PC-9 (cell line): ENCODE data around the gene IRF9. TPM values are rescaled to one million over a fixed set of nuclear protein-coding genes. Genes with fewer than 3 reads are reported as not detected.

Experiments used
- BruUV-seq: library from RNA; stranded (reverse); fragments of 400-500 nt; replicated peaks from 2 replicates; lab custom pipeline; 2021; lab: Mats Ljungman, UMichigan
- CTCF ChIA-PET: fragments of 300-600 bp; sonication (Branson Sonifier 250); formaldehyde crosslinking; loops from one replicate; lab custom pipeline; 2022; ENCODE audit warnings: antibody characterized with exemption; lab: Charles Lee
- POLR2A ChIA-PET: fragments of 300-600 bp; sonication (Branson Sonifier 250); formaldehyde crosslinking; loops from one replicate; lab custom pipeline; 2022; ENCODE audit warnings: antibody characterized with exemption; ENCODE audit not compliant: unreplicated experiment; lab: Charles Lee
- DNase-seq, 2 experiments: peaks; one replicate each; pipeline versions ENCODE4 v3.0.0 to v3.0.0-alpha.2; 2015 to 2022; ENCODE audit warnings: mixed read lengths in 1 of 2
- H2AFZ ChIP-seq: fragments of 200-600 bp; sonication (generic); 2 replicates; pipeline ENCODE4 v1.8.1; 2017; ENCODE audit warnings: antibody characterized with exemption
- H3F3A ChIP-seq: fragments of 200-600 bp; sonication (generic); 2 replicates; pipeline ENCODE4 v1.8.1; 2017; ENCODE audit warnings: antibody characterized with exemption, mild to moderate bottlenecking, low read depth; ENCODE audit not compliant: insufficient read depth
- H3K27ac ChIP-seq: fragments of 200-600 bp; sonication (generic); 2 replicates; pipeline ENCODE4 v1.6.1; 2016; ENCODE audit warnings: mixed run types
- H3K27me3 ChIP-seq: fragments of 200-600 bp; sonication (generic); 2 replicates; pipeline ENCODE4 v1.6.1; 2016; ENCODE audit warnings: low read depth, mixed run types; ENCODE audit not compliant: insufficient read depth
- H3K36me3 ChIP-seq: fragments of 200-600 bp; sonication (generic); 2 replicates; pipeline ENCODE4 v1.6.1; 2016; ENCODE audit warnings: low read depth, mixed run types
- H3K4me1 ChIP-seq: fragments of 200-600 bp; sonication (generic); replicated peaks from 2 replicates; pipeline ENCODE4 v1.6.1; 2016; ENCODE audit warnings: mixed run types; ENCODE audit not compliant: insufficient read depth
- H3K4me2 ChIP-seq: fragments of 200-600 bp; sonication (generic); 2 replicates; pipeline ENCODE4 v1.6.1; 2017; ENCODE audit warnings: mixed run types
- H3K4me3 ChIP-seq: fragments of 200-600 bp; sonication (generic); 2 replicates; pipeline ENCODE4 v1.6.1; 2016; ENCODE audit warnings: mixed run types
- H3K79me2 ChIP-seq: fragments of 200-600 bp; sonication (generic); 2 replicates; pipeline ENCODE4 v1.6.1; 2017; ENCODE audit warnings: low read depth, mixed run types
- H3K9me2 ChIP-seq: fragments of 200-600 bp; sonication (generic); 2 replicates; pipeline ENCODE4 v1.8.1; 2017; ENCODE audit warnings: mild to moderate bottlenecking; ENCODE audit not compliant: insufficient read depth
- H3K9me3 ChIP-seq: fragments of 200-600 bp; sonication (generic); 2 replicates; pipeline ENCODE4 v1.8.1; 2016; ENCODE audit warnings: low read depth; ENCODE audit not compliant: insufficient read depth
- H4K20me1 ChIP-seq: fragments of 200-600 bp; sonication (generic); 2 replicates; pipeline ENCODE4 v1.8.1; 2017; ENCODE audit not compliant: insufficient read depth
- EZH2 ChIP-seq: fragments of 200-600 bp; sonication (generic); IDR thresholded peaks from 2 replicates; pipeline ENCODE4 v1.8.0; 2017; ENCODE audit warnings: antibody characterized with exemption, low read depth
- intact Hi-C: fragments of 100-400 bp; cut with micrococcal nuclease; formaldehyde crosslinking; loops from one replicate; pipeline ENCODE4 v1.10.0; 2022; ENCODE audit not compliant: unreplicated experiment
- microRNA-seq: library from miRNA; unstranded; fragments of <30 nt; microRNA quantifications from one replicate; pipeline ENCODE4 v1.2.0, GENCODE V29; 2021; ENCODE audit warnings: borderline number of aligned reads, borderline replicate concordance
- total RNA-seq: library from RNA; stranded (reverse); gene quantifications from 2 replicates; pipeline ENCODE4 v1.2.3, GENCODE V29; 2021
- TF ChIP-seq, protein P1 (sequence below): fragments of 200-600 bp; sonication (generic); conservative IDR thresholded peaks from 2 replicates; pipeline ENCODE4 v1.6.1; 2017; ENCODE audit warnings: mixed run types, antibody characterized with exemption, mild to moderate bottlenecking, moderate library complexity

Gene IRF9
- total RNA-seq, 1 experiment from 2014 or later, result 21.4 TPM

DNA sequence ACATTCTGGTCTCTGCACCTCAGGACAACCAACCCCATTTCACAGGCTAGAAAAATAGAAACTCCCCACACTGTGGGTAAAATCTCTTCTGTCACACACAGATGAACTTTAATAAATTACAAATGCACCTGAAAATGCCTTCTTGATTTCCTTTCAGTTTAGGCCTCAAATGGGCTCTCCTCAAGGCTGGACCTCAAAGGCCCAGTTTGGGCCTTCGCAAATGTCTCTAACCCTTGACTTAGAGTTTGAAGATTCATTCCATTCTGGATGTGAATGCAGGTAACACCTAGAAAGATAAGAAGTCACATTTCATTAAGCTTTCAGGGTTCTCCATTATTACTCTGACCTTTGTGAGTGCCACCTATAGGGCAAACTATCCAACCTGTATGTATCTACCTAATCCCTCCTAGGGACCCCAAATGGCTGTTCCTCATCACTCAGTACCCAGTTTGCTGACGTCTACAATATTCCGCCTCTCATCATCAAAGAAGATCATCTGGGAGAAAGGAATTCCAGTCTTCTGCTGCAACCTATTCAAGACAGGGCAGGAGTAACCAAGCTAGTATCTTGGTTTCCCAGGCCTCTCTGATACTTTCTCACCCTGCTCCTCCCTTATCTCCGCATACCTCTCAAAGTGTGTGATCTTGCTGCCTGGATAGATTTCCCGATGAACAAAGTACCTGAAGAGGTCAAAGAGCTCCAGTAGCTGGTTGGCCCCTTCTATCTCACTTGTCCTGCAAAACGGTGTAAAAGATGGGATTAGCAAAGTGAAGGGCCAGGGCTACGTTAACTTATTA lies 53.0 kb downstream of the IRF9 start:
- Histone ChIP-seq H3K4me1 (peaks cover 10% of the 10 kb centered on the region; the same call in 1 of the 2 replicates), H3K27me3 (no peaks in the 10 kb centered on the region), H3K9me3 (no peaks in the 10 kb centered on the region), H3K4me3 (peak overlapping the region; percentile 75), H3K79me2 (peaks cover 13% of the 10 kb centered on the region), H2AFZ (peak overlapping the region; percentile 90; the same call in 1 of the 2 replicates), H3K27ac (peak overlapping the region; percentile 88), H3K9me2 (no peaks in the 10 kb centered on the region), H3F3A (peaks cover 14% of the 10 kb centered on the region; the same call in 1 of the 2 replicates), H3K36me3 (no peaks in the 10 kb centered on the region), H4K20me1 (no peaks in the 10 kb centered on the region), H3K4me2 (peak overlapping the region; percentile 91)
- DNase-seq, result no peak
- ChIA-PET CTCF (interaction anchor here (0.7 kb wide), 1 partner anchor 100 kb away, joined by 3 read pairs; the partner anchor contains the start of gene DCAF11), POLR2A (interaction anchor here (0.6 to 0.8 kb wide), 3 partner anchors 54 to 99 kb away, joined by 3 to 4 read pairs (median 3); partner anchors contain the start of genes DCAF11, NOP9 and NRL)
- intact Hi-C loops, result loop anchor here (1.0 to 2.0 kb wide), 3 partner anchors 19 to 67 kb away; partner anchors contain the start of genes IRF9, PSME2, RNF31 and TM9SF1
- no TSS peak for BruUV-seq
- TF ChIP-seq, protein P1, sequence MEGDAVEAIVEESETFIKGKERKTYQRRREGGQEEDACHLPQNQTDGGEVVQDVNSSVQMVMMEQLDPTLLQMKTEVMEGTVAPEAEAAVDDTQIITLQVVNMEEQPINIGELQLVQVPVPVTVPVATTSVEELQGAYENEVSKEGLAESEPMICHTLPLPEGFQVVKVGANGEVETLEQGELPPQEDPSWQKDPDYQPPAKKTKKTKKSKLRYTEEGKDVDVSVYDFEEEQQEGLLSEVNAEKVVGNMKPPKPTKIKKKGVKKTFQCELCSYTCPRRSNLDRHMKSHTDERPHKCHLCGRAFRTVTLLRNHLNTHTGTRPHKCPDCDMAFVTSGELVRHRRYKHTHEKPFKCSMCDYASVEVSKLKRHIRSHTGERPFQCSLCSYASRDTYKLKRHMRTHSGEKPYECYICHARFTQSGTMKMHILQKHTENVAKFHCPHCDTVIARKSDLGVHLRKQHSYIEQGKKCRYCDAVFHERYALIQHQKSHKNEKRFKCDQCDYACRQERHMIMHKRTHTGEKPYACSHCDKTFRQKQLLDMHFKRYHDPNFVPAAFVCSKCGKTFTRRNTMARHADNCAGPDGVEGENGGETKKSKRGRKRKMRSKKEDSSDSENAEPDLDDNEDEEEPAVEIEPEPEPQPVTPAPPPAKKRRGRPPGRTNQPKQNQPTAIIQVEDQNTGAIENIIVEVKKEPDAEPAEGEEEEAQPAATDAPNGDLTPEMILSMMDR, result no peak
- no peak for TF ChIP-seq EZH2

- POLR2A ChIA-PET, result interaction anchor here (0.5 to 0.7 kb wide), 2 partner anchors 33 to 84 kb away, joined by 3 to 4 read pairs; partner anchors contain the start of genes DHRS1 and NOP9
- CTCF ChIA-PET, result interaction anchor here (0.7 to 0.8 kb wide), 2 partner anchors 81 to 161 kb away, joined by 3 to 4 read pairs; no protein-coding TSS in a partner anchor
- Histone ChIP-seq H3K27ac (peak within 1 kb of the TSS; percentile 36; the same call in 1 of the 2 replicates), H3K4me2 (peak within 1 kb of the TSS; percentile 80), H3F3A (peaks cover 14% of the 10 kb centered on the region; the same call in 1 of the 2 replicates), H3K36me3 (no peaks in the 10 kb centered on the region), H2AFZ (peak within 1 kb of the TSS; percentile 96), H3K79me2 (peaks cover 13% of the 10 kb centered on the region), H3K9me2 (no peaks in the 10 kb centered on the region), H4K20me1 (no peaks in the 10 kb centered on the region; the same call in 1 of the 2 replicates), H3K4me3 (peak within 1 kb of the TSS; percentile 73), H3K9me3 (no peaks in the 10 kb centered on the region), H3K4me1 (peaks cover 10% of the 10 kb centered on the region; the same call in 1 of the 2 replicates), H3K27me3 (no peaks in the 10 kb centered on the region)
- intact Hi-C loops, result no loop called here
- DNase-seq, result peak; percentile 66 to 74
- no TSS peak for BruUV-seq
- TF ChIP-seq, protein P1, result no peak
- no peak for TF ChIP-seq EZH2
Observed at GRCh38 chr14:24215495-24216344, 54.7 kb downstream of the IRF9 start, which contains the start of gene MDP1. TSS of gene MDP1 (minus strand) at chr14:24216066. CDS start at chr14:24215955, 111 bp downstream.

Small RNA genes within 50 kb of the gene (microRNA-seq; reads per million reads assigned to microRNA genes)
- gene MIR7703, result not detected

Other genes with a start within 250 kb of the IRF9 start
- 17.6 and 24.1 TPM in 2 replicates for gene DHRS4, start 207.5 kb upstream of the IRF9 start, total RNA-seq
- gene DHRS4L2, start 172.3 kb upstream of the IRF9 start, total RNA-seq, result 14.8 and 22.8 TPM in 2 replicates
- gene CARMIL3, start 109.3 kb upstream of the IRF9 start, total RNA-seq, result not detected in 2 replicates
- gene CPNE6, start 89.7 kb upstream of the IRF9 start, total RNA-seq, result not detected in 2 replicates
- gene PCK2, start 67.0 kb upstream of the IRF9 start, total RNA-seq, result 77.4 and 113 TPM in 2 replicates
- 52.7 and 87.6 TPM in 2 replicates for gene DCAF11, start 46.5 kb upstream of the IRF9 start, total RNA-seq
- 1.2 and 2.3 TPM in 2 replicates for gene NRL, start 46.3 kb upstream of the IRF9 start, total RNA-seq
- gene FITM1, start 30.6 kb upstream of the IRF9 start, total RNA-seq, result 0.48 and 0.72 TPM in 2 replicates
- gene PSME1, start 25.1 kb upstream of the IRF9 start, total RNA-seq, result 172 and 174 TPM in 2 replicates
- gene EMC9, start 19.7 kb upstream of the IRF9 start, total RNA-seq, result 27.4 and 37.1 TPM in 2 replicates
- gene PSME2, start 14.7 kb upstream of the IRF9 start, total RNA-seq, result 96.0 and 153 TPM in 2 replicates
- gene RNF31, start 13.8 kb upstream of the IRF9 start, total RNA-seq, result 44.6 and 60.8 TPM in 2 replicates
- gene REC8, start 10.8 kb downstream of the IRF9 start, total RNA-seq, result 6.5 and 8.3 TPM in 2 replicates
- 39.0 and 44.1 TPM in 2 replicates for gene IPO4, start 27.6 kb downstream of the IRF9 start, total RNA-seq
- 37.3 and 41.2 TPM in 2 replicates for gene TM9SF1, start 34.2 kb downstream of the IRF9 start, total RNA-seq
- not detected in 2 replicates for gene TSSK4, start 44.4 kb downstream of the IRF9 start, total RNA-seq
- gene CHMP4A, start 52.2 kb downstream of the IRF9 start, total RNA-seq, result 31.2 and 37.6 TPM in 2 replicates
- gene MDP1, start 54.8 kb downstream of the IRF9 start, total RNA-seq, result 8.7 and 15.3 TPM in 2 replicates
- gene NEDD8, start 71.1 kb downstream of the IRF9 start, total RNA-seq, result 134 and 179 TPM in 2 replicates
- gene GMPR2, start 71.7 kb downstream of the IRF9 start, total RNA-seq, result 55.3 and 63.7 TPM in 2 replicates
- 22.4 and 23.0 TPM in 2 replicates for gene TINF2, start 81.4 kb downstream of the IRF9 start, total RNA-seq
- gene TGM1, start 101.9 kb downstream of the IRF9 start, total RNA-seq, result 7.2 and 7.5 TPM in 2 replicates
- gene RABGGTA, start 110.3 kb downstream of the IRF9 start, total RNA-seq, result 25.2 and 30.1 TPM in 2 replicates
- 37.9 and 41.4 TPM in 2 replicates for gene DHRS1, start 138.5 kb downstream of the IRF9 start, total RNA-seq
- 24.4 and 31.1 TPM in 2 replicates for gene NOP9, start 138.6 kb downstream of the IRF9 start, total RNA-seq
- not detected in 2 replicates for gene CIDEB, start 146.7 kb downstream of the IRF9 start, total RNA-seq
- 15.0 and 26.1 TPM in 2 replicates for gene LTB4R2, start 148.9 kb downstream of the IRF9 start, total RNA-seq
- 10.3 and 16.4 TPM in 2 replicates for gene LTB4R, start 150.2 kb downstream of the IRF9 start, total RNA-seq
- 1.8 and 2.0 TPM in 2 replicates for gene ADCY4, start 173.8 kb downstream of the IRF9 start, total RNA-seq
- 4.0 and 6.4 TPM in 2 replicates for gene RIPK3, start 178.7 kb downstream of the IRF9 start, total RNA-seq
- gene NFATC4, start 206.9 kb downstream of the IRF9 start, total RNA-seq, result 48.3 and 76.3 TPM in 2 replicates
- gene NYNRIN, start 237.7 kb downstream of the IRF9 start, total RNA-seq, result 15.1 and 17.7 TPM in 2 replicates